Left colon (tissue), 2 donors: Measurements from ENCODE around the gene ADAM15. TPM values are rescaled to one million over a fixed set of nuclear protein-coding genes. Genes with fewer than 3 reads are reported as not detected.
A peak's percentile ranks its signal among the peaks of the same experiment; 100 is the strongest.

Source experiments
- ATAC-seq: fragments of 200-7000 bp; cut with Tn5 transposase; one replicate; pipeline ENCODE4 v1.9.1; 2020; ENCODE audit warnings: mild to moderate bottlenecking, moderate library complexity
- DNase-seq, 2 donors: peaks; one replicate each; pipeline ENCODE4 v3.0.0-alpha.2; 2020
- intact Hi-C, 2 donors: fragments of 100-400 bp; cut with DNase I in 1 of 2; cut with micrococcal nuclease in 1 of 2; formaldehyde crosslinking; loops; one replicate each; pipeline versions ENCODE4 v1.11.2 to v1.14.0; 2022; cut with DNase I, micrococcal nuclease
- total RNA-seq, 2 donors: library from RNA; stranded (reverse); fragmentation: NEBNext Ultra II Directional; extraction: Animal tissue kit (Norgen Biotek cat#: 25700); gene quantifications; one replicate each; pipeline ENCODE4 v1.2.1, GENCODE V29; 2021
- donor health status: DM: no; HTN: no; CAD: no.
- donor health status: DM: yes; HTN: yes; CAD: no.

The ADAM15 gene
- total RNA-seq, 2 donors from 2014 or later, result 88.9 to 160 TPM

GRCh38 chr1:155042789-155043188, 8.3 kb upstream of the ADAM15 start:
- DNase-seq (no peak), ATAC-seq (no peak)
- intact Hi-C loops, result no loop called here

GRCh38 chr1:155043301-155043702, 7.8 kb upstream of the ADAM15 start:
- ATAC-seq, result peak; percentile 72
- peak; percentile 74 to 86 for DNase-seq
- intact Hi-C loops, result no loop called here

- intact Hi-C loops, result no loop called here
- ATAC-seq, result peak; percentile 71
- peak; percentile 61 to 73 for DNase-seq
Observed at GRCh38 chr1:155043793-155044192, 7.3 kb upstream of the ADAM15 start.

- peak; percentile 5 for ATAC-seq
- intact Hi-C loops, result no loop called here
Observed at GRCh38 chr1:155044365-155044764, 6.8 kb upstream of the ADAM15 start.

GRCh38 chr1:155044812-155045657, 6.1 kb upstream of the ADAM15 start:
- intact Hi-C loops, result no loop called here
- DNase-seq (peak; percentile 85 to 90), ATAC-seq (peak; percentile 74)

More at GRCh38 chr1:155044365-155044764, 6.8 kb upstream of the ADAM15 start:
- DNase-seq, result no peak

GRCh38 chr1:155048449-155049334, 2.4 kb upstream of the ADAM15 start:
- DNase-seq, result no peak
- intact Hi-C loops, result no loop called here
- no peak for ATAC-seq

GRCh38 chr1:155049651-155050559, 1.2 kb upstream of the ADAM15 start:
- intact Hi-C loops, result no loop called here
- ATAC-seq (no peak), DNase-seq (no peak)

- ATAC-seq (peak; percentile 4), DNase-seq (no peak)
- intact Hi-C loops, result no loop called here
Observed at GRCh38 chr1:155051342-155051776, 243 bp downstream of the ADAM15 start.

- peak; percentile 69 to 85 for DNase-seq
- intact Hi-C loops, result no loop called here
- ATAC-seq, result peak; percentile 44
Observed at GRCh38 chr1:155051777-155052398, 772 bp downstream of the ADAM15 start.

GRCh38 chr1:155052439-155053395, 1.6 kb downstream of the ADAM15 start:
- peak; percentile 53 to 55 for DNase-seq
- intact Hi-C loops, result no loop called here
- no peak for ATAC-seq

GRCh38 chr1:155053531-155054105, 2.5 kb downstream of the ADAM15 start:
- ATAC-seq, result no peak
- DNase-seq, result no peak
- intact Hi-C loops, result no loop called here

- intact Hi-C loops, result no loop called here
- ATAC-seq, result no peak
- no peak for DNase-seq
Observed at GRCh38 chr1:155057104-155057503, 6.0 kb downstream of the ADAM15 start.

GRCh38 chr1:155057788-155058211, 6.7 kb downstream of the ADAM15 start:
- no peak for DNase-seq
- ATAC-seq, result no peak
- intact Hi-C loops, result no loop called here

- intact Hi-C loops, result no loop called here
- no peak for ATAC-seq
- no peak for DNase-seq
Observed at GRCh38 chr1:155060736-155061135, 9.6 kb downstream of the ADAM15 start.

- intact Hi-C loops, result no loop called here
- peak; percentile 33 for ATAC-seq
Observed at GRCh38 chr1:155061381-155062150, 10.4 kb downstream of the ADAM15 start.

GRCh38 chr1:155062151-155062686, 11.1 kb downstream of the ADAM15 start:
- intact Hi-C loops, result no loop called here
- peak; percentile 1 for ATAC-seq
- DNase-seq, result no peak

More at GRCh38 chr1:155061381-155062150, 10.4 kb downstream of the ADAM15 start:
- peak; percentile 84 to 95 for DNase-seq
